Posterior cingulate gyrus (tissue), 11 donors: ENCODE measurements around the gene G2E3.
"Not testable (repeated sequence)": the region's sequence is repeated elsewhere in the genome, so short reads cannot be mapped to it uniquely, and the experiment has no call there.

Experiments
- DNase-seq, 10 donors: peaks; one replicate each; pipeline versions ENCODE4 v3.0.0 to v3.0.0-alpha.2; 2020 to 2021; ENCODE audit warnings: mixed read lengths in 3 of 10
- intact Hi-C: fragments of 100-400 bp; cut with DNase I; formaldehyde crosslinking; loops from one replicate; pipeline ENCODE4 v1.15.1; 2023

Gene G2E3

GRCh38 chr14:30600922-30601918, 42.3 kb downstream of the G2E3 start:
- intact Hi-C loops: no loop called here
- DNase-seq: no peak

- no peak for DNase-seq
- intact Hi-C loops: no loop called here
Measured at GRCh38 chr14:30603402-30603801, 44.4 kb downstream of the G2E3 start.

GRCh38 chr14:30604696-30605095, 45.7 kb downstream of the G2E3 start:
- intact Hi-C loops, DNase-seq: not testable (repeated sequence)

- DNase-seq: no peak
- intact Hi-C loops: no loop called here
Measured at GRCh38 chr14:30607156-30607780, 48.3 kb downstream of the G2E3 start.

GRCh38 chr14:30608533-30609006, 49.6 kb downstream of the G2E3 start:
- intact Hi-C loops: no loop called here
- peak in 1 of 10 donors; percentile 16 for DNase-seq

GRCh38 chr14:30610787-30611343, 51.9 kb downstream of the G2E3 start:
- peak in 6 of 10 donors; percentile 13 to 86 (median 38) for DNase-seq
- intact Hi-C loops: loop anchor here (5.0 kb wide), 1 partner anchor 234 kb away; no protein-coding TSS in a partner anchor

GRCh38 chr14:30614155-30614554, 55.2 kb downstream of the G2E3 start:
- intact Hi-C loops: loop anchor here (5.0 kb wide), 1 partner anchor 237 kb away; no protein-coding TSS in a partner anchor
- DNase-seq: no peak

- intact Hi-C loops: no loop called here
- DNase-seq: no peak
Measured at GRCh38 chr14:30620178-30620577, 61.2 kb downstream of the G2E3 start.

- peak in 1 of 10 donors; percentile 17 for DNase-seq
- intact Hi-C loops: no loop called here
Measured at GRCh38 chr14:30621354-30621939, 62.5 kb downstream of the G2E3 start.

- peak; percentile 90 to 99 (median 95) for DNase-seq
- intact Hi-C loops: no loop called here
Measured at GRCh38 chr14:30621940-30622830, 63.2 kb downstream of the G2E3 start, which contains the start of gene SCFD1. Gene SCFD1 (plus strand): TSS chr14:30622319. CDS start chr14:30622339, 20 bp downstream.

GRCh38 chr14:30623412-30624131, 64.6 kb downstream of the G2E3 start:
- no peak for DNase-seq
- intact Hi-C loops: no loop called here

GRCh38 chr14:30624132-30624423, 65.1 kb downstream of the G2E3 start:
- DNase-seq: no peak
- intact Hi-C loops: no loop called here

GRCh38 chr14:30625533-30625932, 66.6 kb downstream of the G2E3 start:
- no peak for DNase-seq

GRCh38 chr14:30629432-30629831, 70.5 kb downstream of the G2E3 start:
- peak in 1 of 10 donors; percentile 23 for DNase-seq
- intact Hi-C loops: not testable (repeated sequence)

More at GRCh38 chr14:30625533-30625932, 66.6 kb downstream of the G2E3 start:
- intact Hi-C loops: no loop called here

- intact Hi-C loops: no loop called here
Measured at GRCh38 chr14:30630248-30630647, 71.3 kb downstream of the G2E3 start.

GRCh38 chr14:30632730-30633129, 73.8 kb downstream of the G2E3 start:
- intact Hi-C loops: no loop called here

More at GRCh38 chr14:30630248-30630647, 71.3 kb downstream of the G2E3 start:
- no peak for DNase-seq

GRCh38 chr14:30638926-30639325, 80.0 kb downstream of the G2E3 start:
- intact Hi-C loops: no loop called here
- DNase-seq: no peak

More at GRCh38 chr14:30632730-30633129, 73.8 kb downstream of the G2E3 start:
- no peak for DNase-seq

GRCh38 chr14:30641207-30641606, 82.2 kb downstream of the G2E3 start:
- intact Hi-C loops: no loop called here
- DNase-seq: no peak

GRCh38 chr14:30644462-30644861, 85.5 kb downstream of the G2E3 start:
- intact Hi-C loops, DNase-seq: not testable (repeated sequence)
